Stimulated activated naive CD4-positive, alpha-beta T cell treated with Interleukin-2 at 50 U/mL for 16 hours (primary cell): ENCODE results near the gene C1RL.
A peak's percentile ranks its signal among the peaks of the same experiment; 100 is the strongest.

ENCODE experiments used
- DNase-seq: peaks from one replicate; lab custom pipeline; 2025; lab: John Stamatoyannopoulos, UW

The C1RL gene

GRCh38 chr12:7137908-7138307, 28.9 kb upstream of the C1RL start:
- DNase-seq, result no peak

- DNase-seq, result no peak
Measured at GRCh38 chr12:7136676-7137075, 27.7 kb upstream of the C1RL start.

- DNase-seq, result no peak
Measured at GRCh38 chr12:7136071-7136470, 27.1 kb upstream of the C1RL start.

- DNase-seq, result no peak
Measured at GRCh38 chr12:7134396-7135166, 25.6 kb upstream of the C1RL start.

GRCh38 chr12:7131502-7131866, 22.5 kb upstream of the C1RL start:
- DNase-seq, result no peak

- DNase-seq, result peak; percentile 42
Measured at GRCh38 chr12:7130701-7131501, 21.9 kb upstream of the C1RL start.

- DNase-seq, result peak; percentile 83
Measured at GRCh38 chr12:7129872-7130691, 21.1 kb upstream of the C1RL start, which contains the start of gene CLSTN3. TSS of gene CLSTN3 (plus strand) at chr12:7130371. CDS start at chr12:7130649, 278 bp downstream.

- DNase-seq, result no peak
Measured at GRCh38 chr12:7129287-7129871, 20.4 kb upstream of the C1RL start.

- DNase-seq, result no peak
Measured at GRCh38 chr12:7128681-7129286, 19.8 kb upstream of the C1RL start, which contains the start of gene RBP5. TSS of gene RBP5 (minus strand) at chr12:7128889. CDS start at chr12:7128775, 114 bp downstream.

GRCh38 chr12:7127916-7128626, 19.1 kb upstream of the C1RL start:
- DNase-seq, result no peak

GRCh38 chr12:7125632-7126227, 16.7 kb upstream of the C1RL start:
- DNase-seq, result no peak

GRCh38 chr12:7123806-7124522, 14.9 kb upstream of the C1RL start:
- DNase-seq, result no peak

GRCh38 chr12:7122811-7123769, 14.1 kb upstream of the C1RL start:
- no peak for DNase-seq

GRCh38 chr12:7121324-7121723, 12.3 kb upstream of the C1RL start:
- DNase-seq, result no peak

- DNase-seq, result no peak
Measured at GRCh38 chr12:7120166-7120565, 11.2 kb upstream of the C1RL start.

GRCh38 chr12:7118881-7119280, 9.9 kb upstream of the C1RL start:
- DNase-seq, result no peak

- no peak for DNase-seq
Measured at GRCh38 chr12:7117670-7118069, 8.7 kb upstream of the C1RL start.

- no peak for DNase-seq
Measured at GRCh38 chr12:7116916-7117315, 7.9 kb upstream of the C1RL start.

GRCh38 chr12:7116196-7116595, 7.2 kb upstream of the C1RL start:
- no peak for DNase-seq
